ENCODE measurements around the gene MRAS. TPM values are rescaled to one million over a fixed set of nuclear protein-coding genes. Genes with fewer than 3 reads are reported as not detected.

Gene MRAS
- polyA plus RNA-seq, 1 of the 3 experiments (the other 2 are of a cell fraction) = 25.0 TPM

- POLR2A ChIA-PET = no interaction called here
- peaks cover under 1% of the 10 kb centered on the region for H3F3A ChIP-seq (replicated peaks; ENCODE audit: insufficient read depth)
- no peaks in the 10 kb centered on the region for H4K20me1 ChIP-seq (ENCODE audit: insufficient read depth)
- no peaks in the 10 kb centered on the region for H3K4me1 ChIP-seq (ENCODE audit: control insufficient read depth in 1 of 2, insufficient read depth in 2 of 2, low read depth in 1 of 2, low read length in 1 of 2)
- no peaks in the 10 kb centered on the region for H3K9me2 ChIP-seq
- 86% methylated on average over 11 of the region's 12 CpGs for WGBS (ENCODE audit: low lambda C conversion rate)
- no peak overlapping the region for H3K9ac ChIP-seq
- CTCF ChIA-PET = interaction anchor here (1.1 to 11.5 kb wide), 3 partner anchors 19 to 527 kb away, joined by 3 to 69 read pairs (median 4); no protein-coding TSS in a partner anchor
- H2AFZ ChIP-seq (ENCODE audit: low read depth) = no peak overlapping the region
- no peak overlapping the region for H3K4me2 ChIP-seq
- TF ChIP-seq ELF1 (IDR thresholded peaks at IDR 0.05) = no peak
- TF ChIP-seq FOXM1 (IDR thresholded peaks at IDR 0.05; ENCODE audit: low read depth) = no peak
- TF ChIP-seq MAX (IDR thresholded peaks at IDR 0.05; ENCODE audit: low read depth) = no peak
- TF ChIP-seq, protein P1, sequence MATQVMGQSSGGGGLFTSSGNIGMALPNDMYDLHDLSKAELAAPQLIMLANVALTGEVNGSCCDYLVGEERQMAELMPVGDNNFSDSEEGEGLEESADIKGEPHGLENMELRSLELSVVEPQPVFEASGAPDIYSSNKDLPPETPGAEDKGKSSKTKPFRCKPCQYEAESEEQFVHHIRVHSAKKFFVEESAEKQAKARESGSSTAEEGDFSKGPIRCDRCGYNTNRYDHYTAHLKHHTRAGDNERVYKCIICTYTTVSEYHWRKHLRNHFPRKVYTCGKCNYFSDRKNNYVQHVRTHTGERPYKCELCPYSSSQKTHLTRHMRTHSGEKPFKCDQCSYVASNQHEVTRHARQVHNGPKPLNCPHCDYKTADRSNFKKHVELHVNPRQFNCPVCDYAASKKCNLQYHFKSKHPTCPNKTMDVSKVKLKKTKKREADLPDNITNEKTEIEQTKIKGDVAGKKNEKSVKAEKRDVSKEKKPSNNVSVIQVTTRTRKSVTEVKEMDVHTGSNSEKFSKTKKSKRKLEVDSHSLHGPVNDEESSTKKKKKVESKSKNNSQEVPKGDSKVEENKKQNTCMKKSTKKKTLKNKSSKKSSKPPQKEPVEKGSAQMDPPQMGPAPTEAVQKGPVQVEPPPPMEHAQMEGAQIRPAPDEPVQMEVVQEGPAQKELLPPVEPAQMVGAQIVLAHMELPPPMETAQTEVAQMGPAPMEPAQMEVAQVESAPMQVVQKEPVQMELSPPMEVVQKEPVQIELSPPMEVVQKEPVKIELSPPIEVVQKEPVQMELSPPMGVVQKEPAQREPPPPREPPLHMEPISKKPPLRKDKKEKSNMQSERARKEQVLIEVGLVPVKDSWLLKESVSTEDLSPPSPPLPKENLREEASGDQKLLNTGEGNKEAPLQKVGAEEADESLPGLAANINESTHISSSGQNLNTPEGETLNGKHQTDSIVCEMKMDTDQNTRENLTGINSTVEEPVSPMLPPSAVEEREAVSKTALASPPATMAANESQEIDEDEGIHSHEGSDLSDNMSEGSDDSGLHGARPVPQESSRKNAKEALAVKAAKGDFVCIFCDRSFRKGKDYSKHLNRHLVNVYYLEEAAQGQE (IDR thresholded peaks at IDR 0.05; ENCODE audit: low read depth, low read length) = no peak
- TF ChIP-seq RCOR1 (IDR thresholded peaks at IDR 0.05; ENCODE audit: low read length) = no peak
- TF ChIP-seq FOSL2 (IDR thresholded peaks at IDR 0.05; ENCODE audit: borderline replicate concordance, low read depth) = no peak
- TF ChIP-seq NFIC (IDR thresholded peaks at IDR 0.05; ENCODE audit: borderline replicate concordance) = no peak
- no peak for TF ChIP-seq CHD2 (IDR thresholded peaks at IDR 0.05; ENCODE audit: low read length, partially characterized antibody)
- no peak for TF ChIP-seq EZH2phosphoT487 (IDR thresholded peaks at IDR 0.05; ENCODE audit: borderline replicate concordance, low read depth)
- TF ChIP-seq, protein P2, sequence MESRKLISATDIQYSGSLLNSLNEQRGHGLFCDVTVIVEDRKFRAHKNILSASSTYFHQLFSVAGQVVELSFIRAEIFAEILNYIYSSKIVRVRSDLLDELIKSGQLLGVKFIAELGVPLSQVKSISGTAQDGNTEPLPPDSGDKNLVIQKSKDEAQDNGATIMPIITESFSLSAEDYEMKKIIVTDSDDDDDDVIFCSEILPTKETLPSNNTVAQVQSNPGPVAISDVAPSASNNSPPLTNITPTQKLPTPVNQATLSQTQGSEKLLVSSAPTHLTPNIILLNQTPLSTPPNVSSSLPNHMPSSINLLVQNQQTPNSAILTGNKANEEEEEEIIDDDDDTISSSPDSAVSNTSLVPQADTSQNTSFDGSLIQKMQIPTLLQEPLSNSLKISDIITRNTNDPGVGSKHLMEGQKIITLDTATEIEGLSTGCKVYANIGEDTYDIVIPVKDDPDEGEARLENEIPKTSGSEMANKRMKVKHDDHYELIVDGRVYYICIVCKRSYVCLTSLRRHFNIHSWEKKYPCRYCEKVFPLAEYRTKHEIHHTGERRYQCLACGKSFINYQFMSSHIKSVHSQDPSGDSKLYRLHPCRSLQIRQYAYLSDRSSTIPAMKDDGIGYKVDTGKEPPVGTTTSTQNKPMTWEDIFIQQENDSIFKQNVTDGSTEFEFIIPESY (IDR thresholded peaks at IDR 0.05; ENCODE audit: borderline replicate concordance, low read depth) = no peak
- no peak for TF ChIP-seq JUND (IDR thresholded peaks at IDR 0.05)
- TF ChIP-seq RAD21 (IDR thresholded peaks at IDR 0.05; ENCODE audit: low read length) = no peak
- TF ChIP-seq SMC3 (IDR thresholded peaks at IDR 0.05; ENCODE audit: low read depth, low read length) = no peak
- TF ChIP-seq, protein P3, sequence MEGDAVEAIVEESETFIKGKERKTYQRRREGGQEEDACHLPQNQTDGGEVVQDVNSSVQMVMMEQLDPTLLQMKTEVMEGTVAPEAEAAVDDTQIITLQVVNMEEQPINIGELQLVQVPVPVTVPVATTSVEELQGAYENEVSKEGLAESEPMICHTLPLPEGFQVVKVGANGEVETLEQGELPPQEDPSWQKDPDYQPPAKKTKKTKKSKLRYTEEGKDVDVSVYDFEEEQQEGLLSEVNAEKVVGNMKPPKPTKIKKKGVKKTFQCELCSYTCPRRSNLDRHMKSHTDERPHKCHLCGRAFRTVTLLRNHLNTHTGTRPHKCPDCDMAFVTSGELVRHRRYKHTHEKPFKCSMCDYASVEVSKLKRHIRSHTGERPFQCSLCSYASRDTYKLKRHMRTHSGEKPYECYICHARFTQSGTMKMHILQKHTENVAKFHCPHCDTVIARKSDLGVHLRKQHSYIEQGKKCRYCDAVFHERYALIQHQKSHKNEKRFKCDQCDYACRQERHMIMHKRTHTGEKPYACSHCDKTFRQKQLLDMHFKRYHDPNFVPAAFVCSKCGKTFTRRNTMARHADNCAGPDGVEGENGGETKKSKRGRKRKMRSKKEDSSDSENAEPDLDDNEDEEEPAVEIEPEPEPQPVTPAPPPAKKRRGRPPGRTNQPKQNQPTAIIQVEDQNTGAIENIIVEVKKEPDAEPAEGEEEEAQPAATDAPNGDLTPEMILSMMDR (IDR thresholded peaks at IDR 0.05) = no peak
- no peak for TF ChIP-seq MEF2A (IDR thresholded peaks at IDR 0.05; ENCODE audit: borderline replicate concordance, low read depth)
- TF ChIP-seq POLR2AphosphoS5 (IDR thresholded peaks at IDR 0.05; ENCODE audit: low read depth, low read length) = no peak
- TF ChIP-seq FOXJ3 (CRISPR knock-in tag; IDR thresholded peaks at IDR 0.05) = no peak
- TF ChIP-seq, protein P4, sequence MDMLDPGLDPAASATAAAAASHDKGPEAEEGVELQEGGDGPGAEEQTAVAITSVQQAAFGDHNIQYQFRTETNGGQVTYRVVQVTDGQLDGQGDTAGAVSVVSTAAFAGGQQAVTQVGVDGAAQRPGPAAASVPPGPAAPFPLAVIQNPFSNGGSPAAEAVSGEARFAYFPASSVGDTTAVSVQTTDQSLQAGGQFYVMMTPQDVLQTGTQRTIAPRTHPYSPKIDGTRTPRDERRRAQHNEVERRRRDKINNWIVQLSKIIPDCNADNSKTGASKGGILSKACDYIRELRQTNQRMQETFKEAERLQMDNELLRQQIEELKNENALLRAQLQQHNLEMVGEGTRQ (IDR thresholded peaks at IDR 0.05; ENCODE audit: borderline replicate concordance, low read depth, low read length) = no peak
- H3K36me3 ChIP-seq (replicated peaks in 1 of 2; ENCODE audit: control insufficient read depth in 1 of 2, insufficient read depth in 2 of 2, low read length in 1 of 2) = peaks cover 0 to 3% of the 10 kb centered on the region in 2 experiments
- no peak overlapping the region for H3K4me3 ChIP-seq (ENCODE audit: low read depth in 2 of 2, low read length in 1 of 2)
- DNase-seq = no peak
- no peak overlapping the region for H3K27ac ChIP-seq (ENCODE audit: low read depth in 2 of 2, low read length in 1 of 2)
- H3K27me3 ChIP-seq (ENCODE audit: insufficient read depth) = no peaks in the 10 kb centered on the region
- peaks cover 24% of the 10 kb centered on the region for H3K79me2 ChIP-seq (ENCODE audit: insufficient read depth)
- no peaks in the 10 kb centered on the region for H3K9me3 ChIP-seq
These were observed 47.7 kb downstream of the MRAS start for GRCh38 chr3:138395865-138396751.

Measured in SK-N-SH (cell line).